ENCODE results near the gene ARHGEF9.
"Not testable (repeated sequence)": the region's sequence is repeated elsewhere in the genome, so short reads cannot be mapped to it uniquely, and the experiment has no call there.

The ARHGEF9 gene

DNA sequence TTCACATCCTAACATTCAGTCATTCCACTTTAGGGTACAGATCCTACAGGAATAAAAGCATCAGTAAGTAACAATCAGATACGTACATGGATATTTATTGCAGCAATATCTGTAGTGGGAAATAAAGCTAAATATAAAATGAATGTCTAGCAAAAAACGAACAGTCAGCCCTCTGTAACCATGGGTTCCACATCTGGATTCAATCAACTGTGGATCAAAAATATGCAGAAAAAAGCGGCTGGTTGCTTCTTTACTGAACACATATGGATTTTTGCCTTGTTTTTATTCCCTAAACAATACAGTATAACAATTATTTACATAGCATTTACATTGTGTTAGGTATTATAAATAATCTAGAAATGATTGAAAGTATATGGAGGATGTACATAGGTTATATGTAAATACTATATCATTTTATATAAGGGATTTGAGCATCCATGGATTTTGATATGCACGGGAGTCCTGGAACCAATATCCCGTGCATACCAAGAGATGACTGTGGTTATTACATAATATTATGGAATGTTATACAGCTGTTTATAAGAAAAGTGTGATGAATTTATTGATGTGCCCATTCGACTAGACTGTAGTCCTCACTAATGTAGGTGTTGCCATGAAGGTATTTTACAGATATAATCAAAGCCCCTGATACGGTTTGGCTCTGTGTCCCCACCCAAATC is 132.8 kb downstream of the ARHGEF9 start:
- Histone ChIP-seq H3K27ac (ENCODE audit: low read length, poor library complexity, severe bottlenecking) (no peak overlapping the region), H3K18ac (ENCODE audit: low read depth in 1 of 2, low read length in 2 of 2) (no peak overlapping the region), H3K27me3 (ENCODE audit: control insufficient read depth in 1 of 2, insufficient read depth in 1 of 2, low read length in 2 of 2) (no peaks in the 10 kb centered on the region), H4K8ac (ENCODE audit: low read length) (no peak overlapping the region), H3K14ac (ENCODE audit: low read length in 2 of 2) (no peak overlapping the region), H3K4me2 (ENCODE audit: low read length, poor library complexity, severe bottlenecking) (no peak overlapping the region), H3K4me3 (ENCODE audit: insufficient read depth in 1 of 2, low read depth in 1 of 2, low read length in 2 of 2) (no peak overlapping the region), H2BK120ac (ENCODE audit: low read depth, low read length) (no peak overlapping the region), H3K36me3 (ENCODE audit: control insufficient read depth in 1 of 2, insufficient read depth in 2 of 2, low read depth in 1 of 2, low read length in 2 of 2) (peaks cover 0 to 4% of the 10 kb centered on the region in 2 experiments), H4K91ac (ENCODE audit: low read length) (no peak overlapping the region), H2BK15ac (ENCODE audit: low read depth, poor library complexity, severe bottlenecking) (no peak overlapping the region), H3K9me3 (ENCODE audit: control insufficient read depth, low read length) (no peaks in the 10 kb centered on the region), H3K4me1 (ENCODE audit: control insufficient read depth, insufficient read depth, low read depth, low read length) (no peaks in the 10 kb centered on the region), H3K23ac (ENCODE audit: low read length in 2 of 2) (no peak overlapping the region), H3K4ac (ENCODE audit: low read depth in 1 of 2, low read length in 2 of 2) (no peak overlapping the region), H3K9ac (ENCODE audit: low read length) (peak overlapping the region; percentile 20), H2AFZ (ENCODE audit: low read depth, low read length) (no peak overlapping the region), H2BK12ac (ENCODE audit: low read length in 2 of 2) (no peak overlapping the region), H2BK5ac (ENCODE audit: low read depth, low read length, poor library complexity, severe bottlenecking) (no peak overlapping the region), H2AK5ac (ENCODE audit: low read length, severe bottlenecking) (no peak overlapping the region), H3K79me1 (replicated peaks; ENCODE audit: low read length, poor library complexity, severe bottlenecking) (no peaks in the 10 kb centered on the region)
- no peak for DNase-seq
- 95% methylated on average over 4 of the region's 7 CpGs for WGBS

DNA sequence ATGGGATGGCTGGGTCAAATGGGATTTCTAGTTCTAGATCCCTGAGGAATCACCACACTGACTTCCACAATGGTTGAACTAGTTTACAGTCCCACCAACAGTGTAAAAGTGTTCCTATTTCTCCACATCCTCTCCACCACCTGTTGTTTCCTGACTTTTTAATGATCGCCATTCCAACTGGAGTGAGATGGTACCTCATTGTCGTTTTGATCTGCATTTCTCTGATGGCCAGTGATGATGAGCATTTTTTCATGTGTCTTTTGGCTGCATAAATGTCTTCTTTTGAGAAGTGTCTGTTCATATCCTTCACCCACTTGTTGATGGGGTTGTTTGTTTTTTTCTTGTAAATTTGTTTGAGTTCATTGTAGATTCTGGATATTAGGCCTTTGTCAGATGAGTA is 139.3 kb downstream of the ARHGEF9 start:
- H3K27me3 ChIP-seq (ENCODE audit: control insufficient read depth in 1 of 2, insufficient read depth in 1 of 2, low read length in 2 of 2); H2AFZ ChIP-seq (ENCODE audit: low read depth, low read length); H3K36me3 ChIP-seq (ENCODE audit: control insufficient read depth in 1 of 2, insufficient read depth in 2 of 2, low read depth in 1 of 2, low read length in 2 of 2); H3K9me3 ChIP-seq (ENCODE audit: control insufficient read depth, low read length); H3K4me1 ChIP-seq (ENCODE audit: control insufficient read depth, insufficient read depth, low read depth, low read length); H3K14ac ChIP-seq (ENCODE audit: low read length in 2 of 2); H3K4ac ChIP-seq (ENCODE audit: low read depth in 1 of 2, low read length in 2 of 2); H2BK120ac ChIP-seq (ENCODE audit: low read depth, low read length); H2AK5ac ChIP-seq (ENCODE audit: low read length, severe bottlenecking); H3K9ac ChIP-seq (ENCODE audit: low read length); H3K23ac ChIP-seq (ENCODE audit: low read length in 2 of 2); H2BK15ac ChIP-seq (ENCODE audit: low read depth, poor library complexity, severe bottlenecking); H3K4me3 ChIP-seq (ENCODE audit: insufficient read depth in 1 of 2, low read depth in 1 of 2, low read length in 2 of 2); H3K27ac ChIP-seq (ENCODE audit: low read length, poor library complexity, severe bottlenecking); H2BK12ac ChIP-seq (ENCODE audit: low read length in 2 of 2); H3K18ac ChIP-seq (ENCODE audit: low read depth in 1 of 2, low read length in 2 of 2); H2BK5ac ChIP-seq (ENCODE audit: low read depth, low read length, poor library complexity, severe bottlenecking); H3K4me2 ChIP-seq (ENCODE audit: low read length, poor library complexity, severe bottlenecking); H4K8ac ChIP-seq (ENCODE audit: low read length); DNase-seq; H3K79me1 ChIP-seq (replicated peaks; ENCODE audit: low read length, poor library complexity, severe bottlenecking); H4K91ac ChIP-seq (ENCODE audit: low read length): not testable (repeated sequence)
- no CpG with 5 or more reads among the region's 2 CpGs for whole genome bisulfite sequencing

DNA sequence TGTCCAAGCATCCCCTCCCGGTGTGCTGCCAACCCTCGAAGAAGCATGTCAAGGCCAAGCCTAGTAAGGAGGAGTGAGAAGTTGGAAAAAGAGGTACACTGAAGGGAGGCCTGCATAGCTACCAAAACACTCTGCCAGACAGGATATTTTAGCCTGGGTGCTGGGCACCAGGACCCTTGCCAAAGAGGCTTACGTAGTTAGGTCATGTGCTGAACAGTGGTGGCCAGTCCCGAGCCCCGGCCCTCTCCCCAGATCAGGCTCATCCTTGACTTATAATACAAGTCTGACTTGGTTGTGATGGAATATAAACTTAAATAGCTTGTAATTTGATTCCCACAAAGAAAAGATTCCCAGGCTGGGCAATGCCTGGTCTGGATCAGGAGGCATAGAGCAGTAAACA is 149.3 kb downstream of the ARHGEF9 start:
- Histone ChIP-seq H3K27me3 (ENCODE audit: control insufficient read depth in 1 of 2, insufficient read depth in 1 of 2, low read length in 2 of 2) (peaks cover 0 to 2% of the 10 kb centered on the region in 2 experiments), H2BK5ac (ENCODE audit: low read depth, low read length, poor library complexity, severe bottlenecking) (no peak overlapping the region), H3K14ac (ENCODE audit: low read length in 2 of 2) (no peak overlapping the region), H3K36me3 (ENCODE audit: control insufficient read depth in 1 of 2, insufficient read depth in 2 of 2, low read depth in 1 of 2, low read length in 2 of 2) (peaks cover 14 to 28% of the 10 kb centered on the region in 2 experiments), H3K9me3 (ENCODE audit: control insufficient read depth, low read length) (peaks cover 23% of the 10 kb centered on the region), H4K91ac (ENCODE audit: low read length) (no peak overlapping the region), H2AFZ (ENCODE audit: low read depth, low read length) (no peak overlapping the region), H2BK15ac (ENCODE audit: low read depth, poor library complexity, severe bottlenecking) (no peak overlapping the region), H3K4me1 (ENCODE audit: control insufficient read depth, insufficient read depth, low read depth, low read length) (no peaks in the 10 kb centered on the region), H3K79me1 (replicated peaks; ENCODE audit: low read length, poor library complexity, severe bottlenecking) (no peaks in the 10 kb centered on the region), H2BK12ac (ENCODE audit: low read length in 2 of 2) (no peak overlapping the region), H3K27ac (ENCODE audit: low read length, poor library complexity, severe bottlenecking) (no peak overlapping the region), H3K23ac (ENCODE audit: low read length in 2 of 2) (no peak overlapping the region), H2AK5ac (ENCODE audit: low read length, severe bottlenecking) (no peak overlapping the region), H2BK120ac (ENCODE audit: low read depth, low read length) (no peak overlapping the region), H3K9ac (ENCODE audit: low read length) (no peak overlapping the region), H3K4me3 (ENCODE audit: insufficient read depth in 1 of 2, low read depth in 1 of 2, low read length in 2 of 2) (no peak overlapping the region), H3K4ac (ENCODE audit: low read depth in 1 of 2, low read length in 2 of 2) (no peak overlapping the region), H3K18ac (ENCODE audit: low read depth in 1 of 2, low read length in 2 of 2) (no peak overlapping the region), H3K4me2 (ENCODE audit: low read length, poor library complexity, severe bottlenecking) (no peak overlapping the region), H4K8ac (ENCODE audit: low read length) (no peak overlapping the region)
- 100% methylated on average over 2 of the region's 5 CpGs for WGBS
- no peak for DNase-seq

DNA sequence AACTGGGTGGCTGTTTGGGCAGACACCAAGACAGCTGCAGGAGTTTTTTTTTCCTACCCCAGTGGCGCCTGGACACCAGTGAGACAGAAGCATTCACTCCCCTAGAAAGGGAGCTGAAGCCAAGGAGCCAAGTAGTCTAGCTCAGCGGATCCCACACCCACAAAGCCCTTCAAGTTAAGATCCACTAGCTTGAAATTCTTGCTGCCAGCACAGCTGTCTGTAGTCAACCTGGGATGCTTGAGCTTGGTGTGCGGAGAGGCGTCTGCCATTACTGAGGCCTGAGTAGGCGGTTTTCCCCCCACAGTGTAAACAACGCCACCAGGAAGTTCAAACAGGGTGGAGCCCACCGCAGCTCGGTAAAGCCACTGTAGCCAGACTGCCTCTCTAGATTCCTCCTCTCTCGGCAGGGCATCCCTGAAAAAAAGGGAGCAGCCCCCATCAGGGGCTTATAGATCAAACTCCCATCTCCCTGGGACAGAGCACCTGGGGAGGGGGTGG is 171.4 kb downstream of the ARHGEF9 start:
- H4K8ac ChIP-seq (ENCODE audit: low read length): no peak overlapping the region
- no peak overlapping the region for H3K14ac ChIP-seq (ENCODE audit: low read length in 2 of 2)
- H2BK15ac ChIP-seq (ENCODE audit: low read depth, poor library complexity, severe bottlenecking): no peak overlapping the region
- no peak overlapping the region for H3K18ac ChIP-seq (ENCODE audit: low read depth in 1 of 2, low read length in 2 of 2)
- H3K23ac ChIP-seq (ENCODE audit: low read length in 2 of 2): no peak overlapping the region
- H3K36me3 ChIP-seq (ENCODE audit: control insufficient read depth in 1 of 2, insufficient read depth in 2 of 2, low read depth in 1 of 2, low read length in 2 of 2): no peaks in the 10 kb centered on the region
- no peak overlapping the region for H3K9ac ChIP-seq (ENCODE audit: low read length)
- peaks cover 0 to 3% of the 10 kb centered on the region in 2 experiments for H3K27me3 ChIP-seq (ENCODE audit: control insufficient read depth in 1 of 2, insufficient read depth in 1 of 2, low read length in 2 of 2)
- H3K4ac ChIP-seq (ENCODE audit: low read depth in 1 of 2, low read length in 2 of 2): no peak overlapping the region
- WGBS: 88% methylated on average over 3 of the region's 9 CpGs
- DNase-seq: no peak
- H3K27ac ChIP-seq (ENCODE audit: low read length, poor library complexity, severe bottlenecking): no peak overlapping the region
- no peaks in the 10 kb centered on the region for H3K79me1 ChIP-seq (replicated peaks; ENCODE audit: low read length, poor library complexity, severe bottlenecking)
- H3K4me2 ChIP-seq (ENCODE audit: low read length, poor library complexity, severe bottlenecking): no peak overlapping the region
- H2AK5ac ChIP-seq (ENCODE audit: low read length, severe bottlenecking): no peak overlapping the region
- no peak overlapping the region for H2AFZ ChIP-seq (ENCODE audit: low read depth, low read length)
- no peak overlapping the region for H2BK120ac ChIP-seq (ENCODE audit: low read depth, low read length)
- H3K9me3 ChIP-seq (ENCODE audit: control insufficient read depth, low read length): peaks cover 6% of the 10 kb centered on the region
- no peak overlapping the region for H3K4me3 ChIP-seq (ENCODE audit: insufficient read depth in 1 of 2, low read depth in 1 of 2, low read length in 2 of 2)
- H2BK12ac ChIP-seq (ENCODE audit: low read length in 2 of 2): no peak overlapping the region
- no peaks in the 10 kb centered on the region for H3K4me1 ChIP-seq (ENCODE audit: control insufficient read depth, insufficient read depth, low read depth, low read length)
- H2BK5ac ChIP-seq (ENCODE audit: low read depth, low read length, poor library complexity, severe bottlenecking): no peak overlapping the region
- H4K91ac ChIP-seq (ENCODE audit: low read length): no peak overlapping the region

Measured in mesenchymal stem cell (in vitro differentiated cells and primary cell).